SK-N-MC (cell line): Measurements from ENCODE around the gene PSMA6.

Experiments used
- EZH2 ChIP-seq: fragments of 200-600 bp; sonication (generic); IDR thresholded peaks from one replicate; pipeline ENCODE4 v1.6.1; 2017; ENCODE audit warnings: antibody characterized with exemption
- POLR2AphosphoS5 ChIP-seq: IDR thresholded peaks from 2 replicates; pipeline ENCODE4 v1.6.1; 2012; ENCODE audit warnings: mild to moderate bottlenecking, low read depth, low read length, borderline replicate concordance

DNA sequence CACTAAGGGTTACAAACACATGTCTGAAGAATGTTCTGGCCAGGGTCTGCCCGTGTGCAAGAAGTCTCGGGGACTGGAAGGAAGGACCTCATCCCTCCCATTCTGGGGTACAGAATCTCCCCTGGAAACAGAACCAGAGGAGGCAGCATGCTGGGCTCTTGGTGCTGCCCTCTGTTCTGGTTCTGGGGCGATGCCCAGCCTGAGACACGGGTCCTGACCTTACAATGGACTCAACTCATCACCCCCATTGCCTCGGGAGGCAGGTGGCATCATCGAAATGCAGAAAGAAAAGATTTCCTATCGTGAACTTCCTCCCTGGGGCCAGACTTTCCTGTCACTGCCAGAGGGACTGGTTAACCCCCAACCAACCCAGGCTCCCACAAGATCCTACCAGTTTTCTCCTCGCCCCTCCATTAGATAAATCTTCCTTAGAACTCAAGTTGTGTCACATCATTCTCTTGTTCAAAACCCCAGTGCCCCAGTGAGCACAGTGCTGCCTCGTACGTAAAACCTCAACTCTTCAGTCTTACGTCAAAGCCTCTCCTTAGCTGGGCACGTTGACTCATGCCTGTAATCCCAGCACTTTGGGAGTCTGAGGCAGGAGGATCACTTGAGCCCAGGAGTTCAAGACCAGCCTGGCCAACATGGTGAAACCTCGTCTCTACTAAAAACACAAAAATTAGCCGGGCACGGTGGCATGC, 52.1 kb downstream of the PSMA6 start:
- no peak for TF ChIP-seq POLR2AphosphoS5
- no peak for TF ChIP-seq EZH2
